Liver (tissue), 3 donors: ENCODE measurements around the gene MSANTD4.

Experiments used
- EGR1 ChIP-seq, 2 donors: IDR thresholded peaks; 2 replicates each; pipeline ENCODE4 v1.6.1; 2016 to 2018; ENCODE audit warnings: antibody characterized with exemption in 2 of 2, low read depth in 2 of 2
- JUND ChIP-seq, 2 donors: IDR thresholded peaks; 2 replicates each; pipeline ENCODE4 v1.6.1; 2016; ENCODE audit warnings: antibody characterized with exemption in 2 of 2
- NR2F2 ChIP-seq: IDR thresholded peaks from 2 replicates; pipeline ENCODE4 v1.6.1; 2016; ENCODE audit warnings: antibody characterized with exemption
- RAD21 ChIP-seq, 2 donors: IDR thresholded peaks; 2 replicates each; pipeline ENCODE4 v1.6.1; 2016; ENCODE audit warnings: antibody characterized with exemption in 2 of 2, mild to moderate bottlenecking in 2 of 2
- RXRA ChIP-seq, 2 donors: IDR thresholded peaks; 2 replicates each; pipeline ENCODE4 v1.6.1; 2017 to 2018; ENCODE audit warnings: antibody characterized with exemption in 2 of 2, mild to moderate bottlenecking in 1 of 2
- SP1 ChIP-seq: IDR thresholded peaks from 2 replicates; pipeline ENCODE4 v1.6.1; 2018; ENCODE audit warnings: antibody characterized with exemption, mild to moderate bottlenecking
- TAF1 ChIP-seq: conservative IDR thresholded peaks from 2 replicates; pipeline ENCODE4 v1.6.1; 2016; ENCODE audit warnings: antibody characterized with exemption, mild to moderate bottlenecking
- YY1 ChIP-seq: IDR thresholded peaks from 2 replicates; pipeline ENCODE4 v1.6.1; 2016; ENCODE audit warnings: antibody characterized with exemption, mild to moderate bottlenecking
- TF ChIP-seq, protein P1 (sequence below): fragments of 150-350 bp; IDR thresholded peaks from 2 replicates; pipeline ENCODE4 v1.5.1; 2017; ENCODE audit warnings: improper control_type of control experiment, low read depth, low read length; ENCODE audit not compliant: missing input control
- TF ChIP-seq, protein P2 (sequence below): IDR thresholded peaks from 2 replicates; pipeline ENCODE4 v1.6.1; 2016; ENCODE audit warnings: antibody characterized with exemption
- TF ChIP-seq, protein P3 (sequence below): IDR thresholded peaks from 2 replicates; pipeline ENCODE4 v1.6.1; 2016; ENCODE audit warnings: antibody characterized with exemption, mild to moderate bottlenecking
- TF ChIP-seq, protein P4 (sequence below): IDR thresholded peaks from 2 replicates; pipeline ENCODE4 v1.6.1; 2016; ENCODE audit warnings: antibody characterized with exemption
- TF ChIP-seq, protein P5 (sequence below): IDR thresholded peaks from 2 replicates; pipeline ENCODE4 v1.6.1; 2016; ENCODE audit warnings: antibody characterized with exemption
- donor health status: healthy.
- donor health status: healthy.

DNA sequence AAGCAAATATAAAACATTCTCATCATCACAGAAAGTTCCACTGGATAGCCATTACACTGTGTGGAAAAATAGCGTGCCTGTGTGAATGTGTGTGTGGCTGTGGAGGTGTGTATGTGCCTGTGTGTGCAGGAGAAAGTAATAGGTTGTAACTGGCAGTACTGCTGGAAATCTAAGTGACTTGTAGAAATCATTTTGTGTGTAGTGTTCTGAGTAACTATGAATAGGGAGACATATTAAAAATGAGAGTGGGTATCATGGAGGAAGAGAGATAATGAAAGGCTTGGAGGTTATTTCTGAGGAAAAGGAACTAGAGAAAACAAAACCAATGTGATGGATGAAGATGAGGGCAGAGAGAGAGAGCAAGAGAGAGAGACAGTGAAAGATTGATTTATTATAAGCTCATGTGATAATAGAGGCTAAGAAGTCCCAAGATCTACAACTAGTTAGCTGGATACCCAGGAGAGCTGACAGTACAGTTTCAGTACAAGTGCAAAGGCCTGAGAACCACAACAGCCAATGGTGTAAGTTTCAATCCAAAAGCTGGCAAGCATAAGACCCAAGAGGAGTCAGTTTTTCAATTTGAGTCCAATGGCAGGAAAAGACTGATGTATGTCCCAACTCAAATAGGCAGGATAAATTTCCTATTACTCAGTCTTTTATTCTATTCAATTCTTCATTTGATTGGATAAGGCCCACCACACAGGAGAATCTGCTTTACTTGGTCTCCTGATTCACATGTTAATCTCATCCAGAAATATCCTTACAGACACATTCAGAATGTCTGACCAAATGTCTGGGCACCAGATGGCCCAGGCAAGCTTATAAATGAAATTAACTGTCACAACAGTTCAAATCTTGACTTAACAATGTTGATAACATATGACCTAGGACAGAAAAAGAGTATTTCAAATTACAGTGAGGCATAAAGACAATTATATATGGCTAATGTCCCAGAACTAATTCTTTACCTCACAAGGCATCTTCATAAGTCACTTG is 40.2 kb upstream of the MSANTD4 start:
- TF ChIP-seq, protein P1, sequence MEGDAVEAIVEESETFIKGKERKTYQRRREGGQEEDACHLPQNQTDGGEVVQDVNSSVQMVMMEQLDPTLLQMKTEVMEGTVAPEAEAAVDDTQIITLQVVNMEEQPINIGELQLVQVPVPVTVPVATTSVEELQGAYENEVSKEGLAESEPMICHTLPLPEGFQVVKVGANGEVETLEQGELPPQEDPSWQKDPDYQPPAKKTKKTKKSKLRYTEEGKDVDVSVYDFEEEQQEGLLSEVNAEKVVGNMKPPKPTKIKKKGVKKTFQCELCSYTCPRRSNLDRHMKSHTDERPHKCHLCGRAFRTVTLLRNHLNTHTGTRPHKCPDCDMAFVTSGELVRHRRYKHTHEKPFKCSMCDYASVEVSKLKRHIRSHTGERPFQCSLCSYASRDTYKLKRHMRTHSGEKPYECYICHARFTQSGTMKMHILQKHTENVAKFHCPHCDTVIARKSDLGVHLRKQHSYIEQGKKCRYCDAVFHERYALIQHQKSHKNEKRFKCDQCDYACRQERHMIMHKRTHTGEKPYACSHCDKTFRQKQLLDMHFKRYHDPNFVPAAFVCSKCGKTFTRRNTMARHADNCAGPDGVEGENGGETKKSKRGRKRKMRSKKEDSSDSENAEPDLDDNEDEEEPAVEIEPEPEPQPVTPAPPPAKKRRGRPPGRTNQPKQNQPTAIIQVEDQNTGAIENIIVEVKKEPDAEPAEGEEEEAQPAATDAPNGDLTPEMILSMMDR: no peak
- TF ChIP-seq YY1: no peak
- TF ChIP-seq NR2F2: no peak
- TF ChIP-seq, protein P2, sequence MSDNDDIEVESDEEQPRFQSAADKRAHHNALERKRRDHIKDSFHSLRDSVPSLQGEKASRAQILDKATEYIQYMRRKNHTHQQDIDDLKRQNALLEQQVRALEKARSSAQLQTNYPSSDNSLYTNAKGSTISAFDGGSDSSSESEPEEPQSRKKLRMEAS: no peak
- TF ChIP-seq, protein P3, sequence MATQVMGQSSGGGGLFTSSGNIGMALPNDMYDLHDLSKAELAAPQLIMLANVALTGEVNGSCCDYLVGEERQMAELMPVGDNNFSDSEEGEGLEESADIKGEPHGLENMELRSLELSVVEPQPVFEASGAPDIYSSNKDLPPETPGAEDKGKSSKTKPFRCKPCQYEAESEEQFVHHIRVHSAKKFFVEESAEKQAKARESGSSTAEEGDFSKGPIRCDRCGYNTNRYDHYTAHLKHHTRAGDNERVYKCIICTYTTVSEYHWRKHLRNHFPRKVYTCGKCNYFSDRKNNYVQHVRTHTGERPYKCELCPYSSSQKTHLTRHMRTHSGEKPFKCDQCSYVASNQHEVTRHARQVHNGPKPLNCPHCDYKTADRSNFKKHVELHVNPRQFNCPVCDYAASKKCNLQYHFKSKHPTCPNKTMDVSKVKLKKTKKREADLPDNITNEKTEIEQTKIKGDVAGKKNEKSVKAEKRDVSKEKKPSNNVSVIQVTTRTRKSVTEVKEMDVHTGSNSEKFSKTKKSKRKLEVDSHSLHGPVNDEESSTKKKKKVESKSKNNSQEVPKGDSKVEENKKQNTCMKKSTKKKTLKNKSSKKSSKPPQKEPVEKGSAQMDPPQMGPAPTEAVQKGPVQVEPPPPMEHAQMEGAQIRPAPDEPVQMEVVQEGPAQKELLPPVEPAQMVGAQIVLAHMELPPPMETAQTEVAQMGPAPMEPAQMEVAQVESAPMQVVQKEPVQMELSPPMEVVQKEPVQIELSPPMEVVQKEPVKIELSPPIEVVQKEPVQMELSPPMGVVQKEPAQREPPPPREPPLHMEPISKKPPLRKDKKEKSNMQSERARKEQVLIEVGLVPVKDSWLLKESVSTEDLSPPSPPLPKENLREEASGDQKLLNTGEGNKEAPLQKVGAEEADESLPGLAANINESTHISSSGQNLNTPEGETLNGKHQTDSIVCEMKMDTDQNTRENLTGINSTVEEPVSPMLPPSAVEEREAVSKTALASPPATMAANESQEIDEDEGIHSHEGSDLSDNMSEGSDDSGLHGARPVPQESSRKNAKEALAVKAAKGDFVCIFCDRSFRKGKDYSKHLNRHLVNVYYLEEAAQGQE: no peak
- no peak for TF ChIP-seq TAF1
- TF ChIP-seq JUND (IDR thresholded peaks at IDR 0.05): no peak
- no peak for TF ChIP-seq RXRA (IDR thresholded peaks at IDR 0.05)
- TF ChIP-seq, protein P4, sequence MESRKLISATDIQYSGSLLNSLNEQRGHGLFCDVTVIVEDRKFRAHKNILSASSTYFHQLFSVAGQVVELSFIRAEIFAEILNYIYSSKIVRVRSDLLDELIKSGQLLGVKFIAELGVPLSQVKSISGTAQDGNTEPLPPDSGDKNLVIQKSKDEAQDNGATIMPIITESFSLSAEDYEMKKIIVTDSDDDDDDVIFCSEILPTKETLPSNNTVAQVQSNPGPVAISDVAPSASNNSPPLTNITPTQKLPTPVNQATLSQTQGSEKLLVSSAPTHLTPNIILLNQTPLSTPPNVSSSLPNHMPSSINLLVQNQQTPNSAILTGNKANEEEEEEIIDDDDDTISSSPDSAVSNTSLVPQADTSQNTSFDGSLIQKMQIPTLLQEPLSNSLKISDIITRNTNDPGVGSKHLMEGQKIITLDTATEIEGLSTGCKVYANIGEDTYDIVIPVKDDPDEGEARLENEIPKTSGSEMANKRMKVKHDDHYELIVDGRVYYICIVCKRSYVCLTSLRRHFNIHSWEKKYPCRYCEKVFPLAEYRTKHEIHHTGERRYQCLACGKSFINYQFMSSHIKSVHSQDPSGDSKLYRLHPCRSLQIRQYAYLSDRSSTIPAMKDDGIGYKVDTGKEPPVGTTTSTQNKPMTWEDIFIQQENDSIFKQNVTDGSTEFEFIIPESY: no peak
- no peak for TF ChIP-seq RAD21 (IDR thresholded peaks at IDR 0.05)
- no peak for TF ChIP-seq SP1
- no peak for TF ChIP-seq EGR1 (IDR thresholded peaks at IDR 0.05; ENCODE audit: low read depth in 2 of 2)
- TF ChIP-seq, protein P5, sequence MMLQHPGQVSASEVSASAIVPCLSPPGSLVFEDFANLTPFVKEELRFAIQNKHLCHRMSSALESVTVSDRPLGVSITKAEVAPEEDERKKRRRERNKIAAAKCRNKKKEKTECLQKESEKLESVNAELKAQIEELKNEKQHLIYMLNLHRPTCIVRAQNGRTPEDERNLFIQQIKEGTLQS: no peak
